Right hindlimb (tissue), 1 donor: ENCODE measurements around the gene GPC6.
"Not testable (repeated sequence)": the region's sequence is repeated elsewhere in the genome, so short reads cannot be mapped to it uniquely, and the experiment has no call there.

Experiments used
- DNase-seq: peaks from one replicate; pipeline ENCODE4 v3.0.0-alpha.2; 2018

Gene GPC6

GRCh38 chr13:94291631-94292322, 1065.2 kb downstream of the GPC6 start:
- DNase-seq, result no peak

GRCh38 chr13:94292323-94292640, 1065.7 kb downstream of the GPC6 start:
- DNase-seq, result no peak

GRCh38 chr13:94296471-94296870, 1069.9 kb downstream of the GPC6 start:
- DNase-seq, result no peak

- DNase-seq, result no peak
Observed at GRCh38 chr13:94298346-94298745, 1071.7 kb downstream of the GPC6 start.

- DNase-seq, result no peak
Observed at GRCh38 chr13:94300401-94300800, 1073.8 kb downstream of the GPC6 start.

- DNase-seq, result no peak
Observed at GRCh38 chr13:94301487-94301886, 1074.9 kb downstream of the GPC6 start.

- not testable (repeated sequence) for DNase-seq
Observed at GRCh38 chr13:94302847-94303565, 1076.4 kb downstream of the GPC6 start.

- DNase-seq, result no peak
Observed at GRCh38 chr13:94303644-94304174, 1077.1 kb downstream of the GPC6 start.

- DNase-seq, result no peak
Observed at GRCh38 chr13:94305033-94305432, 1078.4 kb downstream of the GPC6 start.

GRCh38 chr13:94305463-94305862, 1078.9 kb downstream of the GPC6 start:
- DNase-seq, result no peak

- no peak for DNase-seq
Observed at GRCh38 chr13:94305934-94306333, 1079.3 kb downstream of the GPC6 start.

GRCh38 chr13:94308832-94309231, 1082.2 kb downstream of the GPC6 start:
- no peak for DNase-seq

GRCh38 chr13:94309576-94309975, 1083.0 kb downstream of the GPC6 start:
- DNase-seq, result no peak

- DNase-seq, result no peak
Observed at GRCh38 chr13:94309997-94310855, 1083.6 kb downstream of the GPC6 start.

GRCh38 chr13:94311893-94312292, 1085.3 kb downstream of the GPC6 start:
- DNase-seq, result no peak

- no peak for DNase-seq
Observed at GRCh38 chr13:94312511-94313216, 1086.1 kb downstream of the GPC6 start.

- DNase-seq, result no peak
Observed at GRCh38 chr13:94313321-94313910, 1086.8 kb downstream of the GPC6 start.

GRCh38 chr13:94313926-94314325, 1087.3 kb downstream of the GPC6 start:
- DNase-seq, result no peak

- DNase-seq, result no peak
Observed at GRCh38 chr13:94315188-94315587, 1088.6 kb downstream of the GPC6 start.

GRCh38 chr13:94317063-94317491, 1090.5 kb downstream of the GPC6 start:
- DNase-seq, result no peak

- DNase-seq, result no peak
Observed at GRCh38 chr13:94318418-94318817, 1091.8 kb downstream of the GPC6 start.

GRCh38 chr13:94319501-94319900, 1092.9 kb downstream of the GPC6 start:
- no peak for DNase-seq
